Endothelial cell of umbilical vein (primary cell): Measurements from ENCODE around the gene PAX2. TPM values are rescaled to one million over a fixed set of nuclear protein-coding genes. Genes with fewer than 3 reads are reported as not detected.

Source experiments
- BruUV-seq: library from RNA; stranded (reverse); fragments of 400-500 nt; replicated peaks from 2 replicates; lab custom pipeline; 2021; lab: Mats Ljungman, UMichigan
- CTCF ChIA-PET: fragments of 300-600, 350-600 bp; sonication (Branson Sonifier 250); formaldehyde crosslinking; loops from one replicate; lab custom pipeline; 2021; ENCODE audit warnings: antibody characterized with exemption, inconsistent platforms; lab: Charles Lee
- POLR2A ChIA-PET: fragments of 300-600, 350-600 bp; sonication (Branson Sonifier 250); formaldehyde crosslinking; loops from one replicate; lab custom pipeline; 2021; ENCODE audit warnings: antibody characterized with exemption, inconsistent platforms; lab: Charles Lee
- DNase-seq: peaks from one replicate; pipeline ENCODE4 v3.0.0-alpha.2; 2011; ENCODE audit warnings: low read depth, low spot score
- FAIRE-seq: peaks from 2 replicates; lab custom pipeline; 2011; peaks lifted over from hg19 to GRCh38; lab: Jason Lieb, UNC
- H2AFZ ChIP-seq: 2 replicates; pipeline ENCODE4 v1.6.0; 2012; ENCODE audit warnings: low read depth, low read length, control low read depth, inconsistent platforms
- H3K27ac ChIP-seq: 2 replicates; pipeline ENCODE4 v1.5.1; 2011; ENCODE audit warnings: low read depth, mild to moderate bottlenecking, control low read depth, low read length, moderate library complexity; ENCODE audit not compliant: insufficient read depth
- H3K27me3 ChIP-seq, 2 experiments: 2 replicates each; pipeline versions ENCODE4 v1.6.0 to v1.6.1; 2011; ENCODE audit warnings: low read length in 2 of 2, mixed read lengths in 1 of 2; ENCODE audit not compliant: control insufficient read depth in 2 of 2, insufficient read depth in 2 of 2
- H3K36me3 ChIP-seq, 2 experiments: 2 replicates in 1 of 2; 3 replicates in 1 of 2; pipeline ENCODE4 v1.5.1; 2011; ENCODE audit warnings: low read length in 2 of 2, mild to moderate bottlenecking in 1 of 2, moderate library complexity in 1 of 2; ENCODE audit not compliant: control insufficient read depth in 2 of 2, insufficient read depth in 2 of 2; ENCODE audit errors: extremely low read depth in 1 of 2
- H3K4me1 ChIP-seq: 3 replicates; pipeline ENCODE4 v1.5.1; 2011; ENCODE audit warnings: mild to moderate bottlenecking, low read length; ENCODE audit not compliant: control insufficient read depth, insufficient read depth; ENCODE audit errors: extremely low read depth
- H3K4me2 ChIP-seq: 2 replicates; pipeline ENCODE4 v1.6.1; 2011; ENCODE audit warnings: low read length, control low read depth, mixed read lengths; ENCODE audit not compliant: insufficient read depth
- H3K4me3 ChIP-seq, 3 experiments: fragments of 200-600 bp in 1 of 3; sonication (generic), shearing (Covaris generic) in 1 of 3; replicated peaks in 1 of 3; 2 replicates each; pipeline ENCODE4 v1.5.1; 2011 to 2016; ENCODE audit warnings: control low read depth in 3 of 3, low read length in 3 of 3, mild to moderate bottlenecking in 2 of 3, inconsistent platforms in 1 of 3, low read depth in 1 of 3, moderate library complexity in 1 of 3; ENCODE audit not compliant: insufficient read depth in 1 of 3
- H3K79me2 ChIP-seq: 2 replicates; pipeline ENCODE4 v1.6.0; 2012; ENCODE audit warnings: low read length, inconsistent platforms; ENCODE audit not compliant: control insufficient read depth, insufficient read depth
- H3K9ac ChIP-seq: replicated peaks from 2 replicates; pipeline ENCODE3; 2011; ENCODE audit warnings: low read length, control low read depth; ENCODE audit not compliant: insufficient read depth; ENCODE audit errors: extremely low read depth
- H3K9me1 ChIP-seq: replicated peaks from 3 replicates; pipeline ENCODE4 v1.6.0; 2011; ENCODE audit warnings: mild to moderate bottlenecking, low read length; ENCODE audit not compliant: control insufficient read depth, insufficient read depth; ENCODE audit errors: extremely low read depth
- H3K9me3 ChIP-seq: replicated peaks from 2 replicates; pipeline ENCODE4 v1.5.1; 2012; ENCODE audit warnings: low read length, inconsistent platforms; ENCODE audit not compliant: control insufficient read depth, insufficient read depth
- H4K20me1 ChIP-seq: replicated peaks from 2 replicates; pipeline ENCODE3; 2011; ENCODE audit warnings: mild to moderate bottlenecking, low read length; ENCODE audit not compliant: control insufficient read depth, insufficient read depth; ENCODE audit errors: extremely low read depth
- CTCF ChIP-seq, 2 donors: IDR thresholded peaks; 1 replicate in 1 of 2; 2 replicates in 1 of 2; pipeline ENCODE4 v1.5.1; 2011; ENCODE audit warnings: low read length in 2 of 2, mild to moderate bottlenecking in 2 of 2, moderate library complexity in 2 of 2, control low read depth in 1 of 2, inconsistent platforms in 1 of 2, low read depth in 1 of 2; ENCODE audit not compliant: insufficient read depth in 1 of 2; ENCODE audit errors: extremely low read depth in 1 of 2
- EZH2 ChIP-seq: IDR thresholded peaks from 2 replicates; pipeline ENCODE4 v1.6.1; 2012; ENCODE audit warnings: borderline replicate concordance, low read depth, mild to moderate bottlenecking, moderate library complexity, low read length, inconsistent platforms; ENCODE audit not compliant: severe bottlenecking
- FOS ChIP-seq: IDR thresholded peaks from 2 replicates; pipeline ENCODE4 v1.6.1; 2011; ENCODE audit warnings: mild to moderate bottlenecking, low read length, moderate library complexity, borderline replicate concordance; ENCODE audit not compliant: insufficient read depth
- MAX ChIP-seq: IDR thresholded peaks from 2 replicates; pipeline ENCODE4 v1.6.1; 2011; ENCODE audit not compliant: insufficient read depth, insufficient read length
- MYC ChIP-seq: IDR thresholded peaks from one replicate; pipeline ENCODE4 v1.6.1; 2011; ENCODE audit warnings: mild to moderate bottlenecking, low read depth, low read length
- POLR2A ChIP-seq: IDR thresholded peaks from 2 replicates; pipeline ENCODE4 v1.6.1; 2012; ENCODE audit warnings: low read depth, mild to moderate bottlenecking, control low read depth, low read length
- POLR2AphosphoS5 ChIP-seq: IDR thresholded peaks from 2 replicates; pipeline ENCODE4 v1.6.1; 2012; ENCODE audit warnings: low read depth, mild to moderate bottlenecking, control low read depth, low read length, moderate library complexity; ENCODE audit not compliant: insufficient read depth
- dilution Hi-C: fragments of 300-500 bp; cut with MboI; formaldehyde crosslinking; loops from one replicate; pipeline ENCODE4 v1.15.0; 2019; ENCODE audit warnings: low sequenced_read_pairs; ENCODE audit not compliant: extremely low pct_ligation_motif_present
- intact Hi-C: fragments of 100-400 bp; cut with micrococcal nuclease; formaldehyde crosslinking; loops from one replicate; pipeline ENCODE4 v1.10.0; 2022
- polyA plus RNA-seq, 4 experiments: library from polyadenylated mRNA; depleted of rRNA in 3 of 4; stranded (reverse) in 3 of 4; unstranded in 1 of 4; fragments of >200 nt; gene quantifications; 2 replicates each; pipeline versions ENCODE4 v1.2.1 to v1.2.3, GENCODE V29; 2011 to 2012; ENCODE audit warnings: missing spikeins in 1 of 4
- total RNA-seq: library from RNA; stranded (reverse); gene quantifications from 2 replicates; pipeline ENCODE4 v1.2.3, GENCODE V29; 2021

PAX2 gene
- total and polyA plus RNA-seq, 2 donors (not counting 3 experiments of a cell fraction or from before 2014, with no cell fraction given): not detected

- Histone ChIP-seq H3K9me1 (no peaks in the 10 kb centered on the region), H3K27me3 (peaks cover 13 to 22% of the 10 kb centered on the region in 2 experiments), H3K4me1 (no peaks in the 10 kb centered on the region), H3K4me2 (no peak overlapping the region), H3K9ac (no peak overlapping the region), H3K4me3 (no peak overlapping the region), H3K79me2 (no peaks in the 10 kb centered on the region), H2AFZ (no peak overlapping the region), H4K20me1 (no peaks in the 10 kb centered on the region), H3K27ac (no peak overlapping the region), H3K36me3 (no peaks in the 10 kb centered on the region), H3K9me3 (no peaks in the 10 kb centered on the region)
- TF ChIP-seq POLR2A (no peak), CTCF (IDR thresholded peaks at IDR 0.05; ENCODE audit: extremely low read depth in 1 of 2, insufficient read depth in 1 of 2, low read depth in 1 of 2, low read length in 2 of 2) (no peak), MAX (no peak), MYC (no peak)
- CTCF ChIA-PET: no interaction called here
- POLR2A ChIA-PET: no interaction called here
- intact Hi-C loops: no loop called here
- no peak for DNase-seq
- no peak for FAIRE-seq
- dilution Hi-C loops: no loop called here
- no TSS peak for BruUV-seq
These were observed 62.0 kb downstream of the PAX2 start for GRCh38 chr10:100807241-100807951.

GRCh38 chr10:100808876-100809275 is 63.5 kb downstream of the PAX2 start:
- peaks cover 9 to 12% of the 10 kb centered on the region in 2 experiments for H3K27me3 ChIP-seq
- dilution Hi-C loops: no loop called here
- no peak overlapping the region for H3K4me3 ChIP-seq

More at GRCh38 chr10:100808876-100809275, 63.5 kb downstream of the PAX2 start:
- Histone ChIP-seq H2AFZ (no peak overlapping the region), H3K79me2 (no peaks in the 10 kb centered on the region), H3K9me3 (no peaks in the 10 kb centered on the region), H3K9me1 (no peaks in the 10 kb centered on the region), H4K20me1 (no peaks in the 10 kb centered on the region), H3K4me2 (no peak overlapping the region), H3K36me3 (no peaks in the 10 kb centered on the region), H3K9ac (no peak overlapping the region), H3K27ac (no peak overlapping the region), H3K4me1 (no peaks in the 10 kb centered on the region)
- POLR2A ChIA-PET: no interaction called here
- TF ChIP-seq POLR2AphosphoS5: no peak
- no peak for TF ChIP-seq FOS
- TF ChIP-seq EZH2: no peak
- TF ChIP-seq MAX: no peak
- FAIRE-seq (no peak), DNase-seq (no peak)
- intact Hi-C loops: no loop called here
- CTCF ChIA-PET: no interaction called here
- BruUV-seq: no TSS peak
